NT2/D1 (cell line): Measurements from ENCODE around the gene TCN2.

Experiments used
- SUZ12 ChIP-seq: IDR thresholded peaks from 2 replicates; pipeline ENCODE4 v1.6.1; 2011; ENCODE audit not compliant: insufficient read length, insufficient read depth; ENCODE audit errors: extremely low read depth
- YY1 ChIP-seq: IDR thresholded peaks from 2 replicates; pipeline ENCODE4 v1.6.1; 2011; ENCODE audit not compliant: insufficient read length, insufficient read depth

GRCh38 chr22:30664798-30665197, 57.8 kb downstream of the TCN2 start:
- TF ChIP-seq SUZ12 (no peak), YY1 (no peak)
